Measurements from ENCODE around the gene PRRG2. TPM values are rescaled to one million over a fixed set of nuclear protein-coding genes. Genes with fewer than 3 reads are reported as not detected.

PRRG2 gene
- total and polyA plus RNA-seq, 2 of the 13 experiments (the other 11 are each of a cell fraction or from before 2014, with no cell fraction given) = 0.66 to 0.82 TPM

DNA sequence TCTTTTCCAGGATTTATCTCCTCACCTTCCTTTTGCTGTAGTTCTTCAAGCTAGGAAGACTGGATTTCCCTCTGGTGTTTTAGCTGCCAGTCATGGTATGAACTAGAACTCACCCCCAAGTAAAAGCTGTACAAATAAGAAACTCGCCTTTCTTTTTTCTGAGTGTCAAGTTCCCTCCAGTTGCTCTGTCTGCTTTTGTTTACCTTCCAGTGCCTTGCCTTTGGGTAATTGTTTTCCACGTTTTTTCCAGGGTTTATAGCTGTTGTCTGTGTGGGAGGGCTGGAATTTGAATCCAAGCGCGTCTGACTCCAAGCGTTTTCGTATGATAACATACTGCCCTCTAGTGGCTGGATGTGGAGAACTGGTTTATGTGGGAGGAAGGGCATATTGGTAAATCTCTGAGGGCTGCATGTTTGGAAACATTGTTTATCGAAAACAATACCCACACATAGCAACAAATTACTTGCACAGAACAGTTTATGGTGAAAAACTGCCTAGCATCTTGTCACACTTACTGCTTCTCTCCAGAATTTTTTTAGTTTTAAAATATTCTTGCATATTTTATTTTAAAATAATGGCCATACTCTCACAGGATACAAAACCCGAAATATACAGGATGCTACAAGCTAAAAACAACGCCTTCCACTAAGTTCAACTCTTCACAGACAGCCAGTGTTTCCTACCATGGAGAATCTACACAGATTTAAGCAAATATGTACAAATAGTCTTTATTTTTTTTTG is 34.1 kb upstream of the PRRG2 start (continued):
- TF ChIP-seq ARID3A (IDR thresholded peaks at IDR 0.05; ENCODE audit: low read depth, low read length) (peak; percentile 42; the same call in 1 of the 2 replicates), SMC3 (IDR thresholded peaks at IDR 0.05; ENCODE audit: low read length) (peak; percentile 94), HOXA7 (CRISPR knock-in tag; IDR thresholded peaks at IDR 0.05) (no peak), FOXA3 (CRISPR knock-in tag; IDR thresholded peaks at IDR 0.05) (peak; percentile 49; the same call in 1 of the 2 replicates), DZIP1 (CRISPR knock-in tag; IDR thresholded peaks at IDR 0.05) (no peak), MIER3 (CRISPR knock-in tag; IDR thresholded peaks at IDR 0.05; ENCODE audit: borderline replicate concordance) (peak; percentile 47; the same call in 1 of the 2 replicates), TEAD3 (CRISPR knock-in tag; optimal IDR thresholded peaks at IDR 0.05; ENCODE audit: borderline replicate concordance) (peak; percentile 86), ERF (CRISPR knock-in tag; IDR thresholded peaks at IDR 0.05) (peak; percentile 22; the same call in 1 of the 2 replicates), ZNF563 (CRISPR knock-in tag; IDR thresholded peaks at IDR 0.05) (no peak), ISL2 (CRISPR knock-in tag; IDR thresholded peaks at IDR 0.05) (0 out of 2 replicates have a peak, but pooled peaks have one; percentile 14), PCBP2 (optimal IDR thresholded peaks at IDR 0.05; ENCODE audit: low read depth, low read length, poor library complexity, severe bottlenecking) (no peak), ZNF256 (CRISPR knock-in tag; conservative IDR thresholded peaks at IDR 0.05) (no peak), RXRB (CRISPR knock-in tag; IDR thresholded peaks at IDR 0.05; ENCODE audit: borderline replicate concordance) (peak; percentile 13; the same call in 1 of the 2 replicates), SAP130 (CRISPR knock-in tag; IDR thresholded peaks at IDR 0.05; ENCODE audit: low read depth) (peak; percentile 57), MXI1 (IDR thresholded peaks at IDR 0.05; ENCODE audit: borderline replicate concordance, low read depth, low read length) (peak; percentile 88; the same call in 2 of the 3 replicates), FOXM1 (CRISPR knock-in tag; IDR thresholded peaks at IDR 0.05) (no peak), FOXO1 (CRISPR knock-in tag; IDR thresholded peaks at IDR 0.05) (0 out of 2 replicates have a peak, but pooled peaks have one; percentile 18)
- TF ChIP-seq, protein P1, sequence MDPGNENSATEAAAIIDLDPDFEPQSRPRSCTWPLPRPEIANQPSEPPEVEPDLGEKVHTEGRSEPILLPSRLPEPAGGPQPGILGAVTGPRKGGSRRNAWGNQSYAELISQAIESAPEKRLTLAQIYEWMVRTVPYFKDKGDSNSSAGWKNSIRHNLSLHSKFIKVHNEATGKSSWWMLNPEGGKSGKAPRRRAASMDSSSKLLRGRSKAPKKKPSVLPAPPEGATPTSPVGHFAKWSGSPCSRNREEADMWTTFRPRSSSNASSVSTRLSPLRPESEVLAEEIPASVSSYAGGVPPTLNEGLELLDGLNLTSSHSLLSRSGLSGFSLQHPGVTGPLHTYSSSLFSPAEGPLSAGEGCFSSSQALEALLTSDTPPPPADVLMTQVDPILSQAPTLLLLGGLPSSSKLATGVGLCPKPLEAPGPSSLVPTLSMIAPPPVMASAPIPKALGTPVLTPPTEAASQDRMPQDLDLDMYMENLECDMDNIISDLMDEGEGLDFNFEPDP (CRISPR knock-in tag; conservative IDR thresholded peaks at IDR 0.05) = no peak
- TF ChIP-seq, protein P2, sequence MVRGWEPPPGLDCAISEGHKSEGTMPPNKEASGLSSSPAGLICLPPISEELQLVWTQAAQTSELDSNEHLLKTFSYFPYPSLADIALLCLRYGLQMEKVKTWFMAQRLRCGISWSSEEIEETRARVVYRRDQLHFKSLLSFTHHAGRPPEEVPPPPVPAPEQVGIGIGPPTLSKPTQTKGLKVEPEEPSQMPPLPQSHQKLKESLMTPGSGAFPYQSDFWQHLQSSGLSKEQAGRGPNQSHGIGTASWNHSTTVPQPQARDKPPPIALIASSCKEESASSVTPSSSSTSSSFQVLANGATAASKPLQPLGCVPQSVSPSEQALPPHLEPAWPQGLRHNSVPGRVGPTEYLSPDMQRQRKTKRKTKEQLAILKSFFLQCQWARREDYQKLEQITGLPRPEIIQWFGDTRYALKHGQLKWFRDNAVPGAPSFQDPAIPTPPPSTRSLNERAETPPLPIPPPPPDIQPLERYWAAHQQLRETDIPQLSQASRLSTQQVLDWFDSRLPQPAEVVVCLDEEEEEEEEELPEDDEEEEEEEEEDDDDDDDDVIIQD (CRISPR knock-in tag; IDR thresholded peaks at IDR 0.05; ENCODE audit: low read depth) = 0 out of 2 replicates have a peak, but pooled peaks have one; percentile 22
- TF ChIP-seq, protein P3, sequence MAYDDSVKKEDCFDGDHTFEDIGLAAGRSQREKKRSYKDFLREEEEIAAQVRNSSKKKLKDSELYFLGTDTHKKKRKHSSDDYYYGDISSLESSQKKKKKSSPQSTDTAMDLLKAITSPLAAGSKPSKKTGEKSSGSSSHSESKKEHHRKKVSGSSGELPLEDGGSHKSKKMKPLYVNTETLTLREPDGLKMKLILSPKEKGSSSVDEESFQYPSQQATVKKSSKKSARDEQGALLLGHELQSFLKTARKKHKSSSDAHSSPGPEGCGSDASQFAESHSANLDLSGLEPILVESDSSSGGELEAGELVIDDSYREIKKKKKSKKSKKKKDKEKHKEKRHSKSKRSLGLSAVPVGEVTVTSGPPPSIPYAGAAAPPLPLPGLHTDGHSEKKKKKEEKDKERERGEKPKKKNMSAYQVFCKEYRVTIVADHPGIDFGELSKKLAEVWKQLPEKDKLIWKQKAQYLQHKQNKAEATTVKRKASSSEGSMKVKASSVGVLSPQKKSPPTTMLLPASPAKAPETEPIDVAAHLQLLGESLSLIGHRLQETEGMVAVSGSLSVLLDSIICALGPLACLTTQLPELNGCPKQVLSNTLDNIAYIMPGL (CRISPR knock-in tag; IDR thresholded peaks at IDR 0.05; ENCODE audit: borderline replicate concordance in 1 of 2, low read depth in 1 of 2) = 0 out of 4 replicates have a peak, but pooled peaks of 1 of the 2 experiments have one; percentile 52

Measured in HepG2 (cell line).